Prostate gland (tissue), 2 donors: ENCODE data around the gene PCLO. TPM values are rescaled to one million over a fixed set of nuclear protein-coding genes. Genes with fewer than 3 reads are reported as not detected.

ENCODE experiments used
- DNase-seq: peaks from one replicate; pipeline ENCODE4 v3.0.0-alpha.2; 2019; ENCODE audit warnings: low spot score
- H3K27ac ChIP-seq, 2 donors: fragments of 200-600 bp; sonication (generic); 2 replicates each; pipeline ENCODE4 v1.5.1; 2017 to 2019
- H3K27me3 ChIP-seq: fragments of 200-600 bp; sonication (generic); replicated peaks from 2 replicates; pipeline ENCODE4 v1.5.1; 2019; ENCODE audit not compliant: insufficient read depth
- H3K36me3 ChIP-seq, 2 donors: fragments of 200-600 bp; sonication (generic); 1 replicate in 1 of 2; 2 replicates in 1 of 2; pipeline versions ENCODE4 v1.5.1 to v1.8.1; 2017 to 2019
- H3K4me1 ChIP-seq: fragments of 200-600 bp; sonication (generic); replicated peaks from 2 replicates; pipeline ENCODE4 v1.5.1; 2019
- H3K4me3 ChIP-seq, 2 donors: fragments of 200-600 bp; sonication (generic); 2 replicates each; pipeline ENCODE4 v1.5.1; 2017 to 2019
- H3K9me3 ChIP-seq: fragments of 200-600 bp; sonication (generic); 2 replicates; pipeline ENCODE4 v1.5.1; 2017
- CTCF ChIP-seq, 4 experiments: fragments of 200-600 bp in 2 of 4; fragments of 450-650 bp in 2 of 4; sonication (generic) in 2 of 4; IDR thresholded peaks; 1 replicate in 3 of 4; 2 replicates in 1 of 4; pipeline ENCODE4 v1.5.1; 2016 to 2019; ENCODE audit warnings: antibody characterized with exemption in 4 of 4, mild to moderate bottlenecking in 2 of 4, moderate library complexity in 2 of 4
- POLR2A ChIP-seq: fragments of 450-650 bp; IDR thresholded peaks from one replicate; pipeline ENCODE4 v1.6.1; 2016; ENCODE audit warnings: antibody characterized with exemption, mild to moderate bottlenecking
- POLR2AphosphoS5 ChIP-seq: sonication (generic); formaldehyde crosslinking; IDR thresholded peaks from one replicate; pipeline ENCODE4 v1.6.1; 2017; ENCODE audit warnings: antibody characterized with exemption
- WGBS: methylation state at CpG from one replicate; pipeline ENCODE4 v1.1.5; 2018; 5-methylcytosine and 5-hydroxymethylcytosine counted together
- intact Hi-C: fragments of 100-400 bp; cut with DNase I; formaldehyde crosslinking; loops from one replicate; pipeline ENCODE4 v1.14.2; 2022
- total RNA-seq, 2 donors: library from RNA; depleted of rRNA; stranded (reverse); fragments of >200 nt; gene quantifications; one replicate each; pipeline ENCODE4 v1.1.0, GENCODE V29; 2016

The PCLO gene
- total RNA-seq, 2 donors from 2014 or later, result 14.5 to 25.2 TPM

GRCh38 chr7:82841828-82842227, 320.9 kb downstream of the PCLO start:
- Histone ChIP-seq H3K4me1 (no peaks in the 10 kb centered on the region), H3K4me3 (no peak overlapping the region), H3K36me3 (no peaks in the 10 kb centered on the region), H3K27me3 (no peaks in the 10 kb centered on the region), H3K9me3 (no peaks in the 10 kb centered on the region), H3K27ac (no peak overlapping the region)
- DNase-seq, result no peak
- TF ChIP-seq POLR2A, result no peak
- TF ChIP-seq CTCF (IDR thresholded peaks at IDR 0.05), result no peak
- no peak for TF ChIP-seq POLR2AphosphoS5
- intact Hi-C loops, result no loop called here
- 51% methylated on average over 1 of the region's 1 CpG for WGBS

GRCh38 chr7:82840061-82840460, 322.6 kb downstream of the PCLO start:
- intact Hi-C loops, result no loop called here
- WGBS, result 74% methylated on average over 3 of the region's 3 CpGs
- Histone ChIP-seq H3K9me3 (no peaks in the 10 kb centered on the region), H3K27ac (no peak overlapping the region), H3K4me1 (no peaks in the 10 kb centered on the region), H3K36me3 (no peaks in the 10 kb centered on the region), H3K27me3 (no peaks in the 10 kb centered on the region), H3K4me3 (no peak overlapping the region)
- no peak for DNase-seq
- TF ChIP-seq POLR2AphosphoS5 (no peak), POLR2A (no peak), CTCF (IDR thresholded peaks at IDR 0.05) (no peak)

DNA sequence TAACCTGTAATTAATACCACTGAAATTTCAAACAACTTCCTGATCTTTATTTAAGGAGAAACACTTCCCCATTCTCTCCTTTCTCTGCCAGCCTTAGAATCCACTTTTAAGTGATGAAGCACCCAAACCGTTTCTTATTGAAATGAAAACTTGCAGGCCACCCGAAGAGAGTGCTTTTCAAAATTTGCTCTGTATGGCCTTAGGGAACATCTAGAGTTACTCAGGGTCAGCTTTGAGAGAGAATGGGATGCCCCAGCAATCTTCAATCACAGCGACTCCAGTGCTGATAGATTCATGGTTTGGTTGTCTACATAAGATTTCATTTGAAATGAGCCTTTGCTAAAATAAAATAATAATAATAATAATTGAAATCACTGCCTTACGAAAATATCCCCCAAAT, 323.1 kb downstream of the PCLO start:
- Histone ChIP-seq H3K4me1 (no peaks in the 10 kb centered on the region), H3K4me3 (no peak overlapping the region), H3K36me3 (no peaks in the 10 kb centered on the region), H3K9me3 (no peaks in the 10 kb centered on the region), H3K27ac (no peak overlapping the region), H3K27me3 (no peaks in the 10 kb centered on the region)
- no peak for DNase-seq
- intact Hi-C loops, result no loop called here
- TF ChIP-seq POLR2AphosphoS5 (no peak), CTCF (IDR thresholded peaks at IDR 0.05) (no peak)
- 61% methylated on average over 4 of the region's 4 CpGs for WGBS

DNA sequence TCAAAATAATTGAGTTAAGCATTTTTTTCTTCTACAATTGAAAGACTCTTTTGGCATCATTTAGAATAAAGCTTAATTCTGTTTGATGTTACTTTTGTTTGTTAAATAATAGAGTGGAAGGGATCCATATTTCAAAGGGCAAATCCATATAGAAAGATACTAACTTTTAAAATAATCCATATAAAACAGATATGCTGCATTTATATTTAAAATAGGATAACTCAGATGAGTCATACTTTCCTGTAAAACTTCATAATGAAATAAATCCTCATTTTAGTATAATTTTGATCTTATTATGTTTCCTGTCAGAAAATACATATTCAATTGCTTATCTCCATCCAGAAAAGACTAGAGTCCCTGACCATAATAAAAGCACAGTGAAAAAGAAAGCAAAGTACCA, 323.6 kb downstream of the PCLO start:
- intact Hi-C loops, result no loop called here

More for the DNA sequence above, 323.6 kb downstream of the PCLO start:
- Histone ChIP-seq H3K9me3 (no peaks in the 10 kb centered on the region), H3K27me3 (no peaks in the 10 kb centered on the region), H3K4me3 (no peak overlapping the region), H3K36me3 (no peaks in the 10 kb centered on the region), H3K27ac (no peak overlapping the region), H3K4me1 (no peaks in the 10 kb centered on the region)
- no peak for TF ChIP-seq POLR2A
- TF ChIP-seq CTCF (IDR thresholded peaks at IDR 0.05), result no peak
- no peak for TF ChIP-seq POLR2AphosphoS5
- no peak for DNase-seq
